ENCODE measurements around the gene ZFP92.

Gene ZFP92

DNA sequence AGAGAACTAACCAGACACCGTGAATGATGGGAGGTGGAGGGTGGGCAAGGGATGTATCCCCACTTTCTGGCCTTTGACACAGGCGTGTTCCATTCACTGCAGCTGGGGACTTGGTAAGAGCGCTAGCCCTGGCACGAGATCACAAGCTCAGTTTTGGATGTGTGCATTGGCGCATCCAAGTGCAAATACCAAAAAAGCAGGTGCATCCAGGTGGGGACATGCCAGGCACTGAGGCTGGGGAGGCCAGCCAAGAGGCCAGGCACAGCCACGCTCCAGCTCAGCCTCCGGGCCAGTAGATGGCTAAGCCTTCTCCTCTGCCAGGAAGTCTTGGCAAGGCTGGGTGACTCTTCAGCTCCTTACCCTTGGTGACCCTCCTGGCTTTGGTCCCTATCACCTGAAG is 4.4 kb upstream of the ZFP92 start:
- DNase-seq (ENCODE audit: insufficient read length, low spot score) (no peak), FAIRE-seq (no peak)

GRCh38 chrX:153407736-153408135 is 3.5 kb upstream of the ZFP92 start:
- FAIRE-seq = no peak
- DNase-seq (ENCODE audit: insufficient read length, low spot score) = no peak

- FAIRE-seq (no peak), DNase-seq (ENCODE audit: insufficient read length, low spot score) (no peak)
These were observed 3.0 kb upstream of the ZFP92 start for GRCh38 chrX:153408221-153408721.

GRCh38 chrX:153408871-153409351 is 2.4 kb upstream of the ZFP92 start:
- DNase-seq (ENCODE audit: insufficient read length, low spot score) (no peak), FAIRE-seq (no peak)

GRCh38 chrX:153409414-153410101 is 1.7 kb upstream of the ZFP92 start:
- FAIRE-seq (no peak), DNase-seq (ENCODE audit: insufficient read length, low spot score) (no peak)

DNA sequence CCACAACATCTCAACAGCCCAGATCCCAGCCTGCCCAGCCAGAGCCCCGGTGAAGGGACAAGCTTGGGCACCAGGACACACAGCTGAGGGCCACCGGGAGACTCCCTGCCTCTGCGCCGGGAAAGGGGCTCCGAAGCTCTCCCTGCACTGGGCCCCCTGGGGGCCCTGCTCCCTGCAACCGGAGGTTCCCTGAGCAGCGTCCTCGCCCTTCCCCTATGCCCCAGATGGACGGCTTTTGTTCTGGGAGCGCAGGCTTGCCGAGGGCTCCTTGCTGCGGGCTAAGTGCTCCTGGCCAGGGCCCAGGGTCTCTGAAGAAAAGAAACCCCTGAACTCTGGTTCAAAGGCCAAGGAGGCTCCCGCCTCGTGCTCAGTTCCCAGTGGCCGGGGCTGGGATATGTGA is 899 bp upstream of the ZFP92 start:
- no peak for DNase-seq (ENCODE audit: insufficient read length, low spot score)
- no peak for FAIRE-seq

DNA sequence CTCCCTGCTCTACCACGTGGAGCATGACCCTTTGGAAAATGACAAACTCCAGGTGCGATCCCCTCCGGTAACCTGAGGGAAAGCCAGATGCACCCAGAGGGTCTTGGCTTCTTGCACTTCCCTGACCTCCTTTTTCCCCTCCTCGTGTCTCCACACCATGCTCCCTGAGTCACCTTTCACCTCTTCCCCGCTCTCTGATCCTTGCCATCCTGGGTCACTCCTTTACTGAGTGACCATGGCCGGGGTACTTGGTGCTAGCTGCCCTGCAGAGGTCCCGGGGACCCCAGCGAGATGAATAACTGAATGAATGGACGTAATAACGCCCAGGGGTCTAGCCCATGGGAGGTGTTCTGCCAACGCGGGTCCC is 401 bp upstream of the ZFP92 start:
- FAIRE-seq (no peak), DNase-seq (ENCODE audit: insufficient read length, low spot score) (no peak)

- DNase-seq (ENCODE audit: insufficient read length, low spot score) (no peak), FAIRE-seq (no peak)
These were observed 809 bp downstream of the ZFP92 start for GRCh38 chrX:153411988-153412574.

DNA sequence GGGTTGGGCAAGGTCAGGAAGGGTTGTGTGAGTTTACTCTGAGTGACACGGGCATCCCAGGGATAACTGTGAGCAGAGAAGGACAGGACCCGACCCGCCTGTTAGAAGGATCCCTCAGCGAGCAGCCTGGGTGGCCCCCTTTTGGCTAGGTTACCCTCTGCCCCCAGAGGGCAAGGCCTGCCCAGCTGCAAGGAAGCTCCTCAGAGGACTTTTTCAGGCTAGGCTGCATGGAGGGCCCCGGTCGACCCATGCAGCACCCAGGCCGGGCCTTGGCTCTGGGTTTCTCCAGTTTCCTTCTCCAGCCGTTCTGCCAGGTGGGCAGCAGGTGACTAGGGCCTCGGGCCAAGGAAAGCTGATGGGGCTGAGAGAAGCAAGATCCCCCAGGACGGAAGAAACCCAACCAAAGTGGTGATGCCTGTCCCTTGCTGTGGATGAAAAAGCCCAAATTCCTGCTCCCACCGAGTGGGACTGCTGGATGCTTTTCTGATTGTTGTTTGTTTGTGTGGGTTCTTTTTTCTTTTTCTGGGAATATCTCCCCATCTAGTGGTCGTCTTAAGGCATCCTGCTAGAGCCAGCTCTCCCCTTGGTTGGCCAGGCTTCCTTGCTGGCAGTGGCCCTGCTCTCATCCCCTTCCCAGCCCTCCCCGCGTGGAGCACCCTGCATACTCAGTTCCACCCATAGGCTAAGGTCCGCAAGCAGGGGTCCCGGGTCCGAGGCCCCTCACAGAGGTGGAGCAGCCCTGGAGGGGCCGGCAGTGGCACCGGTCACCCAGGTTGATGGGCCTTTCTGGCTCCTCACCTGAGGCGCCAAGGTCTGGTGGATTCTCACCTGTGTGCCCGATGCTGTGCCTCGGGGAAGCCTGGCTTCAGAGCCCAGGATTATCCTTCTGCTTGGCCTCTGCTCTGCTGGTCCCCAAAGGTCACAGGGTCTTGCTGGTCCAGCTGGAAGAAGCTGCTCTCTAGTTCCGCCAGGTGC is 1.8 kb downstream of the ZFP92 start:
- FAIRE-seq (no peak), DNase-seq (ENCODE audit: insufficient read length, low spot score) (peak; percentile 10)

GRCh38 chrX:153413731-153414130 is 2.5 kb downstream of the ZFP92 start:
- no peak for DNase-seq (ENCODE audit: insufficient read length, low spot score)
- FAIRE-seq = no peak

DNA sequence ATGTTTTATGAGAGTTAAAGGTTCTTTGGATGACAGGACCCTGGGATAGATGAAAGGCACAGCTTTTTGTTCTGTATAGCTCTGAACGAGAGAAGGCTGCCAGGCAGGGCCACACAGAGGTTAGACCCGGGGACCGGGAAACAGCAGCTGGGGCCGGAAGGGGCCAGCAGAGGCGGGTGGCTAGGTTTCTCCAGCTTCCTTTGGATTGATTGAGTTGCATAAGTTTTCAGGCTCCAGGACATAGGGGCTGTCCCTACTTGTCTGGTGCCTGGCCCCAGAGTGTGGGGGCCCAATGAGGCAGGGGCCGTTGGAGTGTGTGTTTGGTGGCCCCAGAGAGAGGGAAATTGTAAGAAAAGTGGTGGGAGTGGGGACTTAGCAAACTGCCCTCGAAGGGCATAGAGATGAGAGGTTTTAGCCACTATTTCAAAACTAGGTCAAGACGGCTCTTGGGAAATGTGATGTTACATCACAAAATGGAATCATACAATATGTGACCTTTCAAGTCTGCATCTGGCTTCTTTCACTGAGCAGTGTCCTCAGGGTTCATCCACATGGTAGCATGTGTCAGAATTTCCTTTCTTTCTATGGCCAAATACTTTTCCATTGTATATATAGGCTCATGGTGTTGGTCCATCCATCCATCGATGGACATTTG is 3.7 kb downstream of the ZFP92 start:
- DNase-seq (ENCODE audit: insufficient read length, low spot score) = no peak
- FAIRE-seq = no peak

- DNase-seq (ENCODE audit: insufficient read length, low spot score) = no peak
- no peak for FAIRE-seq
These were observed 5.6 kb downstream of the ZFP92 start for GRCh38 chrX:153416781-153417450.

DNA sequence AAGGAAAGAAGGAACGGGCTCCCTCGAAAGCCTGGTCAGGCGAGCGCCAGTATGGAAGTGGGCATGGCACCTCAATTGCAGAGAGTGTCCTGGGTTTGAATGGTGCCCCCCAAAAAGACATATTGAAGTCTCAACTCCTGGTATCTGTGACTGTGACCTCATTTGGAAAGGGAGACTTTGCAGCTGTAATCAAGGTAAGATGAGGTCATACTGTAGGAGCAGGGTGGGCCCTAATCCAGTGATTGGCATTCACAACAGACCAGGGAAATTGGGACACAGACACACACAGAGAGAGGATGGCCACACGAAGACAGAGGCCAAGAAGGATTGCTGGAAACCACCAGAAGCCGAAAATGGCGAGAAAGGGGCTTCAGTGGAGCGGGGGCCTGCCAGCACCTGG is 6.4 kb downstream of the ZFP92 start:
- DNase-seq (ENCODE audit: insufficient read length, low spot score) (no peak), FAIRE-seq (no peak)

DNA sequence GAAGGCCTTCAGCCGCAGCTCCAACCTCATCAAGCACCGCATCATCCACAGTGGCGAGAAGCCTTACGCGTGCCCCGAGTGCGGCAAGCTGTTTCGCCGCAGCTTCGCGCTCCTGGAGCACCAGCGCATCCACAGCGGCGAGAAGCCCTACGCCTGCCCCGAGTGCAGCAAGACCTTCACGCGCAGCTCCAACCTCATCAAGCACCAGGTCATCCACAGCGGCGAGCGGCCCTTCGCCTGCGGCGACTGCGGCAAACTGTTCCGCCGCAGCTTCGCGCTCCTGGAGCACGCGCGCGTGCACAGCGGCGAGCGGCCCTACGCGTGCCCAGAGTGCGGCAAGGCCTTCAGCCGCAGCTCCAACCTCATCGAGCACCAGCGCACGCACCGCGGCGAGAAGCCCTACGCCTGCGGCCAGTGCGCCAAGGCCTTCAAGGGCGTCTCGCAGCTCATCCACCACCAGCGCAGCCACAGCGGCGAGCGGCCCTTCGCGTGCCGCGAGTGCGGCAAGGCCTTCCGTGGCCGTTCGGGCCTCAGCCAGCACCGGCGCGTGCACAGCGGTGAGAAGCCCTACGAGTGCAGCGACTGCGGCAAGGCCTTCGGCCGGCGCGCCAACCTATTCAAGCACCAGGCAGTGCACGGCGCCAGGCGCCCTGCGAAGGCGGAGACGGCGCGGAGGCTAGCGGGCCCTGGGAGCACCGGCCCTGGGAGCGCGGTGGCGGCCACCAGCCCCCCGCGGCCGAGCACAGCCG is 9.8 kb downstream of the ZFP92 start:
- DNase-seq (ENCODE audit: insufficient read length, low spot score) = no peak
- FAIRE-seq = no peak

DNA sequence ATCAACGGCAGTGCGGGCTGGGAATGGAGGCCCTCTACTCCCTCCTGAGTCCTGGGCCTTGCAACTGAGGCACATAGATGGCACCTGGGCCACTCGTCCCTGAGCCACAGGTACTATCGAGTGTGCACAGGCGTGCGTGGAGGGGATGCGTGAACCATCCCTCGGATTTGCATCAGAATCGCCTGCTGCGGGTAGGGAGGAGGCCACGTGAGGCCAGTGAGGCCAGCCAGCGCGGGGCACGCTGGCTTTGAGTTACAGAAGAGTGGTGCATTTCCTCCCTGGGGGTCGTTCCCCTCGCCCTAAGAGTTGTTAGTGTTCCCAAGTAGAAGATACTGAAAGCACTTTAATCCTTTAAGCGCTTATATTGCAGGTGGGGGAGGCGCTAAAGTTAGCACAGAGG is 10.6 kb downstream of the ZFP92 start:
- FAIRE-seq (no peak), DNase-seq (ENCODE audit: insufficient read length, low spot score) (no peak)

- FAIRE-seq (no peak), DNase-seq (ENCODE audit: insufficient read length, low spot score) (no peak)
These were observed 12.4 kb downstream of the ZFP92 start for GRCh38 chrX:153423652-153424051.

- no peak for FAIRE-seq
These were observed 14.9 kb downstream of the ZFP92 start for GRCh38 chrX:153426204-153426603.

GRCh38 chrX:153430796-153431195 is 19.5 kb downstream of the ZFP92 start:
- FAIRE-seq = no peak
- DNase-seq (ENCODE audit: insufficient read length, low spot score) = no peak

More at GRCh38 chrX:153426204-153426603, 14.9 kb downstream of the ZFP92 start:
- no peak for DNase-seq (ENCODE audit: insufficient read length, low spot score)

- FAIRE-seq = no peak
These were observed 21.9 kb downstream of the ZFP92 start for GRCh38 chrX:153433161-153433680.

More at GRCh38 chrX:153433161-153433680, 21.9 kb downstream of the ZFP92 start:
- DNase-seq (ENCODE audit: insufficient read length, low spot score) = no peak

Data from HTR-8/SVneo (cell line).